Uterus (tissue), 2 donors: ENCODE measurements around the gene KICS2.

Source experiments
- POLR2A ChIP-seq, 2 donors: fragments of 450-650 bp; IDR thresholded peaks; one replicate each; pipeline ENCODE4 v1.6.1; 2016; ENCODE audit warnings: antibody characterized with exemption in 2 of 2, mild to moderate bottlenecking in 1 of 2, moderate library complexity in 1 of 2
- TF ChIP-seq, protein P1 (sequence below), 4 experiments: fragments of 200-600 bp in 2 of 4; fragments of 450-650 bp in 2 of 4; sonication (generic) in 2 of 4; IDR thresholded peaks; one replicate each; pipeline ENCODE4 v1.5.1; 2016 to 2019; ENCODE audit warnings: antibody characterized with exemption in 4 of 4, mild to moderate bottlenecking in 2 of 4, moderate library complexity in 1 of 4

DNA sequence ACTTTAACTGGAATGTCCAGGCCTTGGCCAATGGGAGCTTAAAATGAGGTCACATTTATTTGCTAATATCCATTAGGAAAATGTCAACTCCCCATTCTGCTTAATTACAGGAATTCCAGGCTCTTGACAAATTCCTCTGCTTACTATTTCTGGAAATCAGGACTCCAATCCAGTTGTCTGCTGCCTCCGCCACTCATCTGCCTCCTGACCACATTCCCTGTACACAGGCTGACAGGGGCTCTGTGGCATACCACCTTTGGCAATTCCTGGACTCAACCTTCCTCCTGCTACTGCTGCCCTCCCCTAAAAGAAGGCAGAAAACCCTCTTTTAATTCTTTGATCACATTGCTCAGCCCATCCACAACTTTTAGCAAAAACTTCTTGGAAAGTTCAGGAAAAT lies 37.9 kb downstream of the KICS2 start:
- TF ChIP-seq POLR2A (IDR thresholded peaks at IDR 0.05), result no peak
- TF ChIP-seq, protein P1, sequence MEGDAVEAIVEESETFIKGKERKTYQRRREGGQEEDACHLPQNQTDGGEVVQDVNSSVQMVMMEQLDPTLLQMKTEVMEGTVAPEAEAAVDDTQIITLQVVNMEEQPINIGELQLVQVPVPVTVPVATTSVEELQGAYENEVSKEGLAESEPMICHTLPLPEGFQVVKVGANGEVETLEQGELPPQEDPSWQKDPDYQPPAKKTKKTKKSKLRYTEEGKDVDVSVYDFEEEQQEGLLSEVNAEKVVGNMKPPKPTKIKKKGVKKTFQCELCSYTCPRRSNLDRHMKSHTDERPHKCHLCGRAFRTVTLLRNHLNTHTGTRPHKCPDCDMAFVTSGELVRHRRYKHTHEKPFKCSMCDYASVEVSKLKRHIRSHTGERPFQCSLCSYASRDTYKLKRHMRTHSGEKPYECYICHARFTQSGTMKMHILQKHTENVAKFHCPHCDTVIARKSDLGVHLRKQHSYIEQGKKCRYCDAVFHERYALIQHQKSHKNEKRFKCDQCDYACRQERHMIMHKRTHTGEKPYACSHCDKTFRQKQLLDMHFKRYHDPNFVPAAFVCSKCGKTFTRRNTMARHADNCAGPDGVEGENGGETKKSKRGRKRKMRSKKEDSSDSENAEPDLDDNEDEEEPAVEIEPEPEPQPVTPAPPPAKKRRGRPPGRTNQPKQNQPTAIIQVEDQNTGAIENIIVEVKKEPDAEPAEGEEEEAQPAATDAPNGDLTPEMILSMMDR (IDR thresholded peaks at IDR 0.05), result no peak
